ENCODE results near the gene SORCS2. TPM values are rescaled to one million over a fixed set of nuclear protein-coding genes. Genes with fewer than 3 reads are reported as not detected.

SORCS2 gene
- total RNA-seq, 1 donor from 2014 or later: 7.1 TPM

- Mint-ChIP-seq H3K9me3 (no peaks in the 10 kb centered on the region), H3K27me3 (ENCODE audit: low read depth) (no peaks in the 10 kb centered on the region), H3K36me3 (peaks cover 2% of the 10 kb centered on the region), H3K27ac (no peak overlapping the region), H3K4me1 (peaks cover 11% of the 10 kb centered on the region), H3K4me3 (no peak overlapping the region)
- DNase-seq (ENCODE audit: low spot score in 2 of 2, unreplicated experiment in 2 of 2): no peak
- no peak for TF ChIP-seq CTCF (IDR thresholded peaks at IDR 0.05; ENCODE audit: unreplicated experiment)
Observed at GRCh38 chr4:7747566-7747965, 555.2 kb downstream of the SORCS2 start.

- Mint-ChIP-seq H3K27ac (no peak overlapping the region), H3K36me3 (peaks cover 2% of the 10 kb centered on the region), H3K27me3 (ENCODE audit: low read depth) (no peaks in the 10 kb centered on the region), H3K4me3 (no peak overlapping the region), H3K9me3 (no peaks in the 10 kb centered on the region), H3K4me1 (peaks cover 11% of the 10 kb centered on the region)
- no peak for TF ChIP-seq CTCF (IDR thresholded peaks at IDR 0.05; ENCODE audit: unreplicated experiment)
- no peak for DNase-seq (ENCODE audit: low spot score in 2 of 2, unreplicated experiment in 2 of 2)
Observed at GRCh38 chr4:7750523-7750922, 558.2 kb downstream of the SORCS2 start.

- peaks cover 11% of the 10 kb centered on the region for H3K4me1 Mint-ChIP-seq
- H3K9me3 Mint-ChIP-seq: no peaks in the 10 kb centered on the region
- DNase-seq (ENCODE audit: low spot score in 2 of 2, unreplicated experiment in 2 of 2): no peak
- no peaks in the 10 kb centered on the region for H3K27me3 Mint-ChIP-seq (ENCODE audit: low read depth)
- no peak for TF ChIP-seq CTCF (IDR thresholded peaks at IDR 0.05; ENCODE audit: unreplicated experiment)
- peaks cover 2% of the 10 kb centered on the region for H3K36me3 Mint-ChIP-seq
- H3K27ac Mint-ChIP-seq: no peak overlapping the region
- H3K4me3 Mint-ChIP-seq: no peak overlapping the region
Observed at GRCh38 chr4:7750972-7751371, 558.6 kb downstream of the SORCS2 start.

GRCh38 chr4:7752649-7753048 lies 560.3 kb downstream of the SORCS2 start:
- no peaks in the 10 kb centered on the region for H3K9me3 Mint-ChIP-seq
- no peak overlapping the region for H3K4me3 Mint-ChIP-seq
- DNase-seq (ENCODE audit: low spot score in 2 of 2, unreplicated experiment in 2 of 2): no peak
- no peaks in the 10 kb centered on the region for H3K27me3 Mint-ChIP-seq (ENCODE audit: low read depth)
- TF ChIP-seq CTCF (IDR thresholded peaks at IDR 0.05; ENCODE audit: unreplicated experiment): no peak
- peaks cover 2% of the 10 kb centered on the region for H3K36me3 Mint-ChIP-seq
- no peak overlapping the region for H3K27ac Mint-ChIP-seq
- peaks cover 14% of the 10 kb centered on the region for H3K4me1 Mint-ChIP-seq

- TF ChIP-seq CTCF (IDR thresholded peaks at IDR 0.05; ENCODE audit: unreplicated experiment): no peak
Observed at GRCh38 chr4:7753271-7753670, 560.9 kb downstream of the SORCS2 start.

GRCh38 chr4:7753931-7754465 lies 561.7 kb downstream of the SORCS2 start:
- Mint-ChIP-seq H3K36me3 (peaks cover 6% of the 10 kb centered on the region), H3K27me3 (ENCODE audit: low read depth) (no peaks in the 10 kb centered on the region), H3K27ac (no peak overlapping the region), H3K4me3 (peak overlapping the region; percentile 17), H3K4me1 (peaks cover 18% of the 10 kb centered on the region), H3K9me3 (no peaks in the 10 kb centered on the region)
- no peak for DNase-seq (ENCODE audit: low spot score in 2 of 2, unreplicated experiment in 2 of 2)
- no peak for TF ChIP-seq CTCF (IDR thresholded peaks at IDR 0.05; ENCODE audit: unreplicated experiment)

More at GRCh38 chr4:7753271-7753670, 560.9 kb downstream of the SORCS2 start:
- H3K27me3 Mint-ChIP-seq (ENCODE audit: low read depth): no peaks in the 10 kb centered on the region
- no peak for DNase-seq (ENCODE audit: low spot score in 2 of 2, unreplicated experiment in 2 of 2)
- peaks cover 2% of the 10 kb centered on the region for H3K36me3 Mint-ChIP-seq
- H3K9me3 Mint-ChIP-seq: no peaks in the 10 kb centered on the region
- peaks cover 20% of the 10 kb centered on the region for H3K4me1 Mint-ChIP-seq
- H3K4me3 Mint-ChIP-seq: no peak overlapping the region
- no peak overlapping the region for H3K27ac Mint-ChIP-seq

All from mesothelial cell of epicardium (in vitro differentiated cells).